Right lung (tissue), 5 donors: ENCODE results near the gene NPR1. TPM values are rescaled to one million over a fixed set of nuclear protein-coding genes. Genes with fewer than 3 reads are reported as not detected.
"Not testable (repeated sequence)": the region's sequence is repeated elsewhere in the genome, so short reads cannot be mapped to it uniquely, and the experiment has no call there.

Experiments
- DNase-seq, 2 donors: peaks; one replicate each; pipeline ENCODE4 v3.0.0-alpha.2; 2013
- polyA plus RNA-seq, 5 donors: library from polyadenylated mRNA; unstranded; fragments of 120-200 nt; gene quantifications; one replicate each; pipeline versions ENCODE4 v1.2.1 to v1.2.3, GENCODE V29; 2013; ENCODE audit warnings: inconsistent platforms in 1 of 5, low replicate concordance in 1 of 5; ENCODE audit not compliant: insufficient read length in 5 of 5, insufficient read depth in 1 of 5

NPR1 gene
- polyA plus RNA-seq, 5 donors = 14.4 to 20.5 (median 15.0) TPM

DNA sequence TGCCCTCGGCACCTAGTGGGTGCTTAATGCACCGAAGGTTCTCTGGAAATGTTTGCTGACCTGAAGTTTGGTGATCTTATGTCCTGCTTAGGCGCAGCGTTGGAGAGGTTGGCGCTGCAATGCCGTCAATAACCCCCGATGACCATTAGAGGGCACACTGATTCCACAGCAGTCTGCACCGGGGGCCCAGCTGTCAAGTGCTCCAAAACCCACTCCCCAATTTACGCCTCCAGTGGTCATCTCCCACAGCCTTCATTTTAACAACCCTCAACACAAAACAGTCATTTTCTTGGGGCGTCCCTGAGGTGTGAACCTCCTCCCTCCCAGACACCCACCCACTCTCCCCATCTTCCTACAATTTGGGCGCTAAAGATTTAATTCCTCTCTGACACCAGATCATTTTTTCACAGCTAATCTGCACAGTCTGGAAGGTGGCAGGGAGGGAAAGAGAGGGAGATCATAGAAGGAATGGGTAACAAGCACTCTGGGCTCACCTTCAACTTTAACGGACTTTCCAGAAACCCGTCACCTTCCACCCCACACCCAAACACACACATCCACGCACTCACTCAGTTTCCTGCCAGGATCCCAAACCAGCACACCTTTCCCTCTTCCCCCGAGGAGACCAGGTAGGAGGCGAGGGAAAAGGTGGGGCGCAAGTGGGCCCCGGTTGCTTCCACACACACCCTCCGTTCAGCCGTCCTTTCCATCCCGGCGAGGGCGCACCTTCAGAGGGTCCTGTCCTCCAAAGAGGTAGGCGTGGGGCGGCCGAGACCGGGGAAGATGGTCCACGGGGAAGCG lies 570 bp upstream of the NPR1 start:
- no peak for DNase-seq

DNA sequence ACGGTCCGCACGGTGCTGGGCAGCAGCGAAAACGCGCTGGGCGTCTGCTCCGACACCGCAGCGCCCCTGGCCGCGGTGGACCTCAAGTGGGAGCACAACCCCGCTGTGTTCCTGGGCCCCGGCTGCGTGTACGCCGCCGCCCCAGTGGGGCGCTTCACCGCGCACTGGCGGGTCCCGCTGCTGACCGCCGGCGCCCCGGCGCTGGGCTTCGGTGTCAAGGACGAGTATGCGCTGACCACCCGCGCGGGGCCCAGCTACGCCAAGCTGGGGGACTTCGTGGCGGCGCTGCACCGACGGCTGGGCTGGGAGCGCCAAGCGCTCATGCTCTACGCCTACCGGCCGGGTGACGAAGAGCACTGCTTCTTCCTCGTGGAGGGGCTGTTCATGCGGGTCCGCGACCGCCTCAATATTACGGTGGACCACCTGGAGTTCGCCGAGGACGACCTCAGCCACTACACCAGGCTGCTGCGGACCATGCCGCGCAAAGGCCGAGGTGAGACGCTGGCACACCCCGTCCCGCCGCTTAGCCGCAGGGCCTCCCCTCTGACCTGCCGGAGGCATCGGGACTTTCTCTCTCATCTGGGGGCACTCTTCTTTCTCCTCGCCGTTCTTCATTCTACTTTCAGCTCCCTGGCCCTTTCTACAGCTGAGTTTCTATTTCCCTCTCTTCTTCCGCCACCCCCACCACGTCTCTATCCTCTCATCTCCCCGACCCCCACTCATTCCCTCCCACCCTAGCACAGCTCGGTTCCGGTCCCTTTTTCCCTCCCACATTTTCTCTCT lies 1.0 kb downstream of the NPR1 start:
- no peak for DNase-seq

DNA sequence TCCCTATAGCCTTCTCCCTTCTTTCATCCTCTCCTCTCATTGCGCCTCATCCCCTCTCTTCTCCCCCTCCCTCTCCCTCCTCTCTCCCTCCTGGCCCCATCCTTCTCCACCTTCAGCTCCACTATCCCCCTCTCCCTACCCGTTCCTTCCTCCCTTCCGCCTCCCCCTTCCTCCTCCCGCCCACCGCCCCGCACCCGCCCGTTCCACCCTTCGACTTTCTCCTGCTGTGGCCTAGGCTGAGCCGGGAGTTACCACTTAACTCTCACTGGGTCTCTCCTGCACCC lies 1.6 kb downstream of the NPR1 start:
- DNase-seq = no peak

DNA sequence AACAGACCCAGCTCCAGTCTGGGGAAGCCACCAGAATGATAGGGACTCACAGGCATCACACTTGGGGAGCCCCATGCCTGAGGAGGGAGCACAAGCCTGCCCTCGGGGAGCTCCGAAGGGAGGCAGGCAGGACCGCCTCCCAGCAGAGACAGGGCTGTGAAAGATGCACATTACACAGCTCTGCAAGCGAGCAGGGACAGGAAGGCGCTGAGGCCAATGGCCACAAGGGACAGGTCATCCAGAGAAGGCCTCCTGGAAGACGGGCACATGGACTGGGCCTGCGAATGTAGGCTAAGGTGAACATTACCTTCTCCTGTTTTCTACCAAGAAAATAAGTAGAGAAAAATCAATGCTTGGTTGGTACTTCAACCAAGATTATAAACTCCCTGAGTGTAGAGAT lies 4.2 kb downstream of the NPR1 start:
- no peak for DNase-seq

DNA sequence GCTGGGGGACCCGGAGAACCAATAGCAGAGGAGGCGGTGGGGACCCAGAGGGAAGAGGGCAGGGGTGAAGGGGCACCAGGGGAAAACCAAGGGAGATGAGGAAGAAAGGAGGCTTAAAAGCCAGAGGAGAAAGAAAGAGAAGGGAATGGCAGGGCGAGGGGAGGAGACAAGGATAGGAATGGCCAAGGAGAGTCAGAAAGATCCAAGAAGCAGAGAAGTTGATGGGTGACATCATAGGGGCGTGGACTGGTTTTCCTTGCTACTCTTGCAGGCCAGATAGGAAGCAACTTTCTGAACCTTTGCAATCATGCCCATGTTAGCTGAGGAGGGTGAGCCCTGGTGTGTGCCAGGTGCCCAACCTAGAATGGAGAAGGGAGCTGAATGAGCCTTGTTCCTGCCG lies 5.4 kb downstream of the NPR1 start:
- no peak for DNase-seq

DNA sequence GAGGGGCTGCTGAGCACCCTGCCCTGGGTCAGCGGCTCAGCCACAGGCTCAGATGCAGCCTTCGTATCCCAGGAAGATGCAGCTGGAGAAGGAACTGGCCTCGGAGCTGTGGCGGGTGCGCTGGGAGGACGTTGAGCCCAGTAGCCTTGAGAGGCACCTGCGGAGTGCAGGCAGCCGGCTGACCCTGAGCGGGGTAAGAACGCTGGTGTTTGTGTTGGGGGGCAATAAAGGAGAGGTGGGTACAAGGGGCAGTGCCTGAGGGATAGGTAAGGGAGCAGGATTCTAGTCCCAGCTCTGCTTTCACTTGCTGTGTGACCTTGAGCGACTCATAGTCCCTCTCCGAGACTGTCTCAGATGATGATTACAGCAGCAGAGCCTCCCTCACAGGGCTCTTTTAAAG lies 6.4 kb downstream of the NPR1 start:
- DNase-seq = no peak

DNA sequence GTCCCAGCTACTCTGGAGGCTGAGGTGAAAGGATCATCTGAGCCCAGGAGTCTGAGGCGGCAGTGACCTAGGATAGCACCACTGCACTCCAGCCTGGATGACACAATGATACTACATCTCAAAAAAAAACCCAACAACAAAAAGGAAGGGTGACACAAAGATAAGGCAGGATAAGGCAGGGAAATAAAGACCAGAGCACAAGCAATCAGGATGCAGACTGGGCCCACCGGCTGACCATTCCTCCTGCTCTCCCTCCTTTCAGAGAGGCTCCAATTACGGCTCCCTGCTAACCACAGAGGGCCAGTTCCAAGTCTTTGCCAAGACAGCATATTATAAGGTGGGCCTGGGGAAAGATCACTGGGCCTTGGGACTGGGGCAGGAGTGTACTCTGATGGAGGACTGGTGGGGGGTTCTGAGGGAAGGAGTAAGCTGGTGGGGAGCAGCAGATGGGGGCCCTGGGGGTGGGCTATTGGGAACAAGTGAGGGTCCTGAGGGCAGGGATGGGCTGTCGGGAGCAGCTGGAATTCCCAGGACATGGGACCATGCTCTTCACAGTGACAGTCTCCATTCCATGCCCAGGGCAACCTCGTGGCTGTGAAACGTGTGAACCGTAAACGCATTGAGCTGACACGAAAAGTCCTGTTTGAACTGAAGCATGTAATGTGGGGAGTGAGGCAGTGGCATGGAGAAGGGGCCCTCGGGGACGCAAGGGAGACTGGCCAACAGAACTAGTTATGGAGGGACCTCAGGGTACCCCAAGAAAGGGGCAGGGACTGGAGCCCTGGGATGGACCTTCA lies 7.3 kb downstream of the NPR1 start:
- no peak for DNase-seq

DNA sequence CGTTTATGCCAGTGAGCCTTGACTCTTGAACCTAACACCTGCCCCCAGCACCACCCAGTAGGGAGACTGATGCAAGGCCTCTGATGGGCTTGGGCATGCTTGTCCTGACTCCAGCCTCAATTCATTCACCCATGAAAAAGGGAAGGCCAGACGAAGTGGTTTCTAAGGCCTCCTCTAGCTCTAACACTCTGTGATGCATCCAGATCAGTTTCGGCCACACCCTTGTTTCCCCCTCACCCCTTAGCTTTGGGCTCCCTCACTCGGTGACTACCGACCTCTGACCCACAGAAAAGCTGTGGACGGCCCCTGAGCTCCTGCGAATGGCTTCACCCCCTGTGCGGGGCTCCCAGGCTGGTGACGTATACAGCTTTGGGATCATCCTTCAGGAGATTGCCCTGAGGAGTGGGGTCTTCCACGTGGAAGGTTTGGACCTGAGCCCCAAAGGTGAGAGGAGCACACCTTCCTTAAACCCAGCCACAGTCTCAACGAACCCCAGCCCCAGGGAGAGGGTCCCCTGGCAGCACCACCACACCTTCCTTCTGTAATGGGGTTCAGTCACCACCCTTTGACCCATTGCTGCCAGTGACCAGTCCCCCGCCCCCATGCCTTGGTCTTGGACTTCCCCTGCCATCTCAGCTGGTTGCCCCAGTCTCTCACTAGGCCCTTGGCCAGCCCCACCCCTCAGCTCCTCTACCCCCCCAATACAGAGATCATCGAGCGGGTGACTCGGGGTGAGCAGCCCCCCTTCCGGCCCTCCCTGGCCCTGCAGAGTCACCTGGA lies 9.0 kb downstream of the NPR1 start:
- DNase-seq = no peak

DNA sequence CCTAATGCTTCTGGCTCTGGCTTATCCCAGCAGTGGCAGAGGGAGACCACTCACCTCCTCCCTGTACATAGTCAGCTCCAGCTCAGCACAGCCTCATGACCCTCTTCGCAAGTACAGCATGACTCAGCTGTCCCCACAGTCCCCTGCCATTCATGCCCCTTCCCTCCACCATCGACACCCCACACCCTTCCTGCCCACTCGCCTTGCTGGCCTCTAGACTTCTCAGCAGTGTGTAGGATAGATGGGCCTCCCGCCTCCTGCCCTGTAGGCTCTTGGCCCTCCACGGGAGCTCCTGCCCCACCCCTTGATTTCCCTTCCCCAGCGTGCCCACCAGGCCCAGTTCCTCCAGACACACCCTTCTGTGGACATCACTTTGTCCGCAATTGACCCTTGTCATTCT lies 9.8 kb downstream of the NPR1 start:
- DNase-seq = no peak

DNA sequence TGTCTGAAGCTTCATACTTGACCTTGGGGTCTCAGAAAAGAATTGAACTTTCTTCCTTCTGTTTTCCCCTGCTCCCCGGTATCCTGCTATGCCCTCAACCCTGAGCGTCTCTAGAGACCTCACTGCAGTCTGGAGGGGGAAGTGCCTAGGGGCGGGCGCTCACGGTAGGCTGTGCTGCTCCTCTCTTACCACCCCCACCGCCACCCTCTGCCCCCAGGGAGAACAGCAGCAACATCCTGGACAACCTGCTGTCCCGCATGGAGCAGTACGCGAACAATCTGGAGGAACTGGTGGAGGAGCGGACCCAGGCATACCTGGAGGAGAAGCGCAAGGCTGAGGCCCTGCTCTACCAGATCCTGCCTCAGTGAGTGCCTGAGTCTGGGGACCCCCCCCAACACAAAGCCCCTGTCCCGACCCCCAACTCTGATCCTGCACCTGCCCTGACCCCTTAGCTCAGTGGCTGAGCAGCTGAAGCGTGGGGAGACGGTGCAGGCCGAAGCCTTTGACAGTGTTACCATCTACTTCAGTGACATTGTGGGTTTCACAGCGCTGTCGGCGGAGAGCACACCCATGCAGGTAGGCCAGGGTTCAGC lies 10.3 kb downstream of the NPR1 start:
- DNase-seq = no peak

DNA sequence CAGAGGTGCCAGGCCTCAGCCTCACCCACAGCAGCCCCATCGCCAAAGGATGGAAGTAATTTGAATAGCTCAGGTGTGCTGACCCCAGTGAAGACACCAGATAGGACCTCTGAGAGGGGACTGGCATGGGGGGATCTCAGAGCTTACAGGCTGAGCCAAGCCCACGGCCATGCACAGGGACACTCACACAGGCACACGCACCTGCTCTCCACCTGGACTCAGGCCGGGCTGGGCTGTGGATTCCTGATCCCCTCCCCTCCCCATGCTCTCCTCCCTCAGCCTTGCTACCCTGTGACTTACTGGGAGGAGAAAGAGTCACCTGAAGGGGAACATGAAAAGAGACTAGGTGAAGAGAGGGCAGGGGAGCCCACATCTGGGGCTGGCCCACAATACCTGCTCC lies 15.0 kb downstream of the NPR1 start:
- DNase-seq = no peak

DNA sequence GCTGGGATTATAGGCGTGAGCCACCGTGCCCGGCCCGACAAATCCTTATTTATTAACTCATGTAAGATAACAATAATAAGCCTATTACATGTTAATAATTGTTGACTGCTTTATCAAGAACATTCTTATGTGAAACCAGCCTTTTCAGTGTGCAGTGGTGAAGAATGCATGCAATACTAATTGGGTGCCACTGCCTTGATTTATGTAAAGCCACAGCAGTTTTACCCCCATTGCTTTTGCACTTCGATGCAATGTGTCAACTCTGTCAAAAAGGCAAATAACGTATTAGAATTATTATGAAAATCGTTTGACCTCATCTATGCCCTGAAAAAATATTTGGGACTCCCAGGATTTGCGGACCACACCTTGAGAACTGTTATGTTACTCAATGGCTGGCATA lies 18.3 kb downstream of the NPR1 start:
- DNase-seq = no peak

DNA sequence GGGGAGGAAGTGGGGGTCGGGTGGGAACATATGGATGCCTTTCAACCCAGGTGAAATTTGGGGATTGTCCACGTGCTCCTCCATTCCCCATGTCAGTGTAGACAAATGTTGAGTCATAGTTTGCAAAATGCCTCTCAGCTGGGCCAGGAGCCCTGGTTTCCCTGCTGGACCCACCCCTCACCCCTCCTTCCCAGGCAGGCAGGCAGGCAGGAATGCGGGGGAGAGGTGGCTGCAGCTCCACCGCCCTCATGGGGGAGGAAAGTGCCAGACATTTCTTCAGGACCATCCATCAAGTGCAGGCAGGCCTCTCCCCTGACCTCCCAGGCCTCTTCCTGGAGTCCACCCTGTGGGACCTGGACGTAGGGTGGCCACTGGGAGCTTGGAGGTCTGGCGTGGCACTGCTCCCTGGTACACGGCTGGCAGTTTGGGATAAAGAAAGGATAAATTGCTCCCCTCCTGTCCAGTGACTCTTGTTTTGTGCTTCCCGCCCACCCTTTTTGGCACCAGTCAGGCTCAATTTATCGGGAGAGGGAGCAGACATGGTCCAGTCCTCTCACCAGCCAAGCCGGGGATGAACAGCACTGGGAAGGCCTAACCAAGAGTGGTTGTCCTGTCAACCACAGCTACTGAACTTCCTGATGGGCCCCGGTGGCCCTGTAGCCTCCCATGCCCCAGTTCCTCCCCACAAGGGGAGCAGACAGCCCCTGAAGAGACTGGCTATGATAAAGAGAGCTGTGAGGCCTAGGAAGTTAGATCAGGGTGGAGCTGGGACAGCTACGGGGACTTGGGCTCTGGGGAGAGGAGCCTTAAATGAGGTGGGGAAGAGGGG lies 18.9 kb downstream of the NPR1 start:
- DNase-seq = no peak

DNA sequence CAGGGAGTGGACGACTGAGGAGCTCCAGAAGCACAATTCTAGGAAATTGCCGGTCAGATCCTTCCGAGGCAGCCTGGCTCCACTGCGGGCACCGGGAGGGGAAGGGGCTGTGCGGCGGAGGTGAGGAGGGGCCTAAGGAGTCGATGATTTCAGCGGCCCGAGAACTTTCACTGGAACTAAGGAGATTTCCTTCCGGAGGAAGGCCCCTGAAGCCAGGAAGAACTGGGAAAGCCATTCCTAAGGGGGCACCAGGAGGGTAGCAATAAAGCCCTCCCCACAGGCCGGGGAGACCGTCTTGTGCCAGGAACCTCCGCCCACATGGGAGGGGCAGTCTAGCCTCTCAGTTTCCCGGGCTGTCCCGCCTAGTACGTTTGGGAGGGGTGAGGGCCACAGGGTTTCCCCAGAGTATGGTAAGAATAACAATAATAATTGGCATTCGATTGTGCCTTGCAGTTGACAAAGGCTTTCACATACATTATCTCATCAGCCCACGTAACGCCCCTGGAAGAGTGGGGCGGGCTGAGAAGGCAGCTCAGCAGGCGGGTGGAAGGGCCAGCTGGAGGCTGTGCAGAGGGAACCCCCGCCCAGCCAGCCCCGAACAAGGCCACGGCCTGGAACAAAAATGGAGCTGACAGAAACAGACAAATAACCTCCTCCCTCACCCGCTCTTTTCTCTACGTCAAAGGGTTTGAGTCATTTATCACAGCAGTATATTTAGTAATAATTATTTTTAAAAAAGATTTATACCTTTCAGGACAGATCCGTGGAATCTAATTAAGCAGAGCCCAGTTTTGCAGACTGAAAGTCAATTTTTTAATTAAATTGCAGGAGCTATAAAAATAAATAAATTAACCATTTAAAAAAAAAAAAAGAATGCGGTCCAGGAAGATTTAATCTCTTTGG lies 19.8 kb downstream of the NPR1 start:
- DNase-seq = peak in 1 of 2 donors; percentile 45

DNA sequence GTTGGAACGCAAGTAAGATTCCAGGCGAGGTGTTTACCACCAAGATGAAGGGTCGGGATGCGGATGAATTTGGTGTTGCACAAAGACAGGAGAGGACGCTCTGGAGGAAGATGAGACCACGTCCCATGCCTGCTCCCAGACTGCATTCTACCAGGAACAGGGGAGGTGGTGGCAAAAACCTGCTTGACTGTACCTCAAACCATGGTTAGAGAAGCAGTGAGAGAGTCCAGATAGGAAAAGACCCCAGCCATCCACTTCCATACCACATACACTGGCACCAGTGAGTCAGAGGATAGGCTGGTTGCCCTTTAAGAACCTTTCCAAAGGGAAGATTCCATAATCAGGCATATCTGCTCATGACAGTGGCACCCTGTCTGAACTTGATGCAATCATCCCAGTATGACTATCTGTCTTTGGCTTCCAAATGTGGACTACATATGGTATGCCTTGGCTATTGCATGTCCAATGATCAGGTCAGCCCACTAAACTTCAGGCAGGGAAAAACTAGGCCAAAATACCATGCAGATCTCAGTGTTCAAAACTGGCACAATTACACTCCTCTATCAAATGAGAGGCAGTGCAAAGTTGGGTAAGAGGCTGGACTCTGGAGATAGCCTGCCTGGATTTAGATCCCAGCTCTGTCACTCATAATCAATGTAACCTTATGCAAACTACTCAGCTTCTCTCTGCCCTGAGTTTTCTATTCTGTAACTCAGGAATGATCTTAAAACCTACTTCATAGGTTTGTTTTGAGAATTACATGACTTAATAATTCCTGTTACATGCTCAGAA lies 20.6 kb downstream of the NPR1 start:
- no peak for DNase-seq

DNA sequence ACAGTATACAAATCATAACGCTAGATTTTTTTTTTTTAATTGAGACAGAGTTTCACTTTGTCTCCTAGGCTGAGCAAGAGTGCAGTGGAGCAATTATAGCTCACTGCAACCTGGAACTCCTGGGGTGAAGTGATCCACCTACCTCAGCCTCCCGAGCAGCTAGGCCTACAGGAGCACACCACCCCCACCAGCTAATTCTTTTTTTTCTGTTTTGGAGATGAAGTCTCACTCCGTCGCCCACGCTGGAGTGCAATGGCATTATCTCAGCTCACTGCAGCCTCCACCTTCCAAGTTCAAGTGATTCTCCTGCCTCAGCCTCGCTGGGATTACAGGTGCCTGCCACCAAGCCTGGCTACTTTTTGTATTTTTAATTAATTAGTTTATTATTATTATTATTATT lies 21.3 kb downstream of the NPR1 start:
- no peak for DNase-seq

DNA sequence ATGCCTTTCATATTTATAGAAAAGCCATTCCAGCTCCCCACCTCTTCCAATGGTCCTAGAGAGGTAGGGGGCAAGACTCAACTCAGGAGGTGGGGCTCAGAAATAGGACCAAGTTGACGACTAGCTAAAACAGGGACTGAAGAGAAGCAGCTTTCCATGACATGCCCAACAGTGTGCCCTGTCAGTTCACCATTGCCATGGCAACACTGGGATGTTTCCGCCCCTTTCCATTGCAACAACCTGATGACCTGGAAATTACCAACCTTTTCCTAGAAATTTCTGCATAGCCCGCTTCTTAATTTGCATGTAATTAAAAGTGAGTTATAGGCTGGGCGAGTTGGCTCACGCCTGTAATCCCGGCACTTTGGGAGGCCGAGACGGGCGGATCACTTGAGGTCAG lies 27.0 kb downstream of the NPR1 start:
- no peak for DNase-seq

DNA sequence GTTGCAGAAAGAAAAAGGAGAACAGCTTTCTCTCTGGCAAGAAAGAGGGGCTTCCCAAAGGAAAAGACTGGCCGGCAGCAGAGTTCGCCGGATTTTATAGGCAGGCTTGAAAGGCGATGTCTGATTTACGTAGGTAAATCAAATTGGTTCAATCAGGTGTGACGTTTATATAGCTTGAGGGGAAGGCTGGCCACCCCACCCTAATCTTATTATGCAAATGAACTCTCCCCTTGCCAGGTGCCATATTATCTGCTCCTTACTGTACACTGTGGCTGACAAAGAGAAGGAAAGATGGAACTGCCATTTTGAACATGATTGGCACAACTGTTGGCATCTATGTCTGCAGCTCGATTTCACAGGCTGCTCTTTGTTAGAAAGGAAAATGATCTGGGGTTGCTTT lies 32.5 kb downstream of the NPR1 start:
- no peak for DNase-seq

DNA sequence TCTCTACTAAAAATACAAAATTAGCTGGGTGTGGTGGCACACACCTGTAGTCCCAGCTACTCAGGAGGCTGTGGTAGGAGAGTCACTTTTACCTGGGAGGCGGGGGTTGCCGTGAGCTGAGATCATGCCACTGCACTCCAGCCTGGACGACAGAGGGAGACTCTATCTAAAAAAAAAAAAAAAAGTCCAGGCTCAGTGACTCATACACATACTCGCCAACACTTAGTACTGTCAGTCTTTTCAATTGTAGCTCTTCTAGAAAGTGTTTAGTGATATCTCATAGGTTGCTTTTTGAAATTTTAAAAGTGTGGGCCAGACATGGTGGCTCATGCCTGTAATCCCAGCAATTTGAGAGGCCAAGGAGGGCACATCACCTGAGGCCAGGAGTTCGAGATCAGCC lies 37.7 kb downstream of the NPR1 start:
- DNase-seq = not testable (repeated sequence)
